ENCODE data around the gene SLC66A3.
A peak's percentile ranks its signal among the peaks of the same experiment; 100 is the strongest.

Gene SLC66A3

GRCh38 chr2:11140492-11140891 lies 14.8 kb upstream of the SLC66A3 start:
- no peak for ATAC-seq

DNA sequence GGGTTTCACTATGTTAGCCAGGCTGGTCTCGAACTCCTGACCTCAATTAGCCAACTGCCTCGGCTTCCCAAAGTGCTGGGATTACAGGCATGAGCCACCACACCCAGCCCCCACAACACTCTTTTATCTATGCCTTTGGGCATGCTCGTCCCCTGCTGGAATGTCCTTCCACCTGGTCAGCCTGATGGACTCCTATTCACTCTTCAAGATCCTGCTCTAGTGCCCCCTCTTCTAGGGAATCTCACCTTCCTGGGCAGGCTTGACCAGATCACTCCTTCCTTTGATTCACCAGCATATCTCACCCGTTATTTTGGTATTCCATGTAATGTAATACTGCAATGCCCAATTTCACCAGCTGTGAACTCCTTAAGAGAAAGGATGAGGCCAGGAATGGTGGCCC lies 13.9 kb upstream of the SLC66A3 start:
- ATAC-seq: no peak

GRCh38 chr2:11142330-11142729 lies 12.9 kb upstream of the SLC66A3 start:
- no peak for ATAC-seq

DNA sequence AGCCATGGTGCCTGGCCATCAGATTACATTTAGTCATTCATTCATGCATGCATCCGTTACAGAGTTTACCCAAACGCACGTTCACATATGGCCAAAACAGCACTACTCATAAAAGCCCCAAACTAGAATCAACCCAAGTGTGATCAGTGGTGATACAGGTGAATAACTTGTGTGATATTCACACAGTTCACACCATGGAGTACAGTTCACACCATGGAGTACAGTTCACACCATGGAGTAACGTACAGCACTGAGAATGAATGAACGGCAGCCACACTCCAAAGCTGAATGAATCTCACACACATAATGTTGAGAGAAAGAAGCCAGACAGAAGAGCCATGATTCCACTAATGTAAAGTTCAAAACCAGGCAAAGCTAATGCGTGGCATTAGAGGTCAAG lies 12.3 kb upstream of the SLC66A3 start:
- no peak for ATAC-seq

DNA sequence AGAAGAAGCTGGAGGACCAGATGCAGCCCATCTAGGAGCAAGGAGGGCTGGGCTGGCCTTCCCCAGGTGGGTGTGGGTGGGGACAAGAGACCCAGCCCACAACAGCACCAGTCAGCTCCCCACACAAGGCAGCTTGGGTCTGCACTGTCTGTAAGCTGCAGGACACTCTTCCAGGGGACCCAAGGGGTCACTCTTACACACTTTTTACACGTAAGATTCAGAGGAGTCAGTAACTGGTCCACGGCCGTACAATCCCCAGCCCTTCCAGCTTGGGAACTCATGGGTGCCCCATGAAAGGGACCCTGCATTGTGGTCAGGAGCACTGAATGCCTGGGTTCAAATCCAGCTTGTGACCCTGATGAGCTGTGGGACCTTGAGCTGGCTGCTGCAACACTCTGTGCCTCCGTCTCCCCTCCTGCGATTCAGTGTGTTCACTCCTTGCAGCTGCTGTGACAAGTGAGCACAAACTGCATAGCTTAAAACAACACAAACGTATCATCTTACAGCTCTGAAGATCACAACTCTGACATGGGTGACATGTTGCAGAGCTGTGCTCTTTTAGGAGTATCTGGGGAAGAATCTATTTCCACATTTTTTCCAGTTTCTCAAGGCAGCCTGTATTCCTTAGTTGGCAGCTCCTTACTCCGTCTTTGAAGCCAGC lies 11.1 kb upstream of the SLC66A3 start:
- no peak for ATAC-seq

GRCh38 chr2:11144738-11145079 lies 10.6 kb upstream of the SLC66A3 start:
- no peak for ATAC-seq

DNA sequence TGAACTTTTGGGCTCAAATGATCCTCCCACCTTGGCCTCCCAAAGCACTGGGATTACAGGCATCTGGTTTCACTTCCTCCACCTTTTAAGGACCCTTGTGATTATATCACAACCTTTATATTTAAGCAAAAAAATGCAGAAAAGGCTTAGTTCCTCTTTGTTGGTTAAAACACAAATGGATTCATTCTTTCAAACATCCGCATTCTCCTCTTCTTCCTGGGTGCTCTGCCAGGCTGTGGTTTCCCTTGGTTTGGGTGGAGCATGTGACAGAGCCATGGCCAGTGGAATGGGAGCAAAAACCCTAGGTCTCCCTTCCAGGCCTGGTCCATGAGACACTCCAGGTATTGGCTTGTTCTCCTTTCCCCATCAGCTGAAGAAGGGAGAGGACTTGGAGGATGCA lies 9.9 kb upstream of the SLC66A3 start:
- ATAC-seq: no peak

GRCh38 chr2:11146076-11146475 lies 9.2 kb upstream of the SLC66A3 start:
- no peak for ATAC-seq

DNA sequence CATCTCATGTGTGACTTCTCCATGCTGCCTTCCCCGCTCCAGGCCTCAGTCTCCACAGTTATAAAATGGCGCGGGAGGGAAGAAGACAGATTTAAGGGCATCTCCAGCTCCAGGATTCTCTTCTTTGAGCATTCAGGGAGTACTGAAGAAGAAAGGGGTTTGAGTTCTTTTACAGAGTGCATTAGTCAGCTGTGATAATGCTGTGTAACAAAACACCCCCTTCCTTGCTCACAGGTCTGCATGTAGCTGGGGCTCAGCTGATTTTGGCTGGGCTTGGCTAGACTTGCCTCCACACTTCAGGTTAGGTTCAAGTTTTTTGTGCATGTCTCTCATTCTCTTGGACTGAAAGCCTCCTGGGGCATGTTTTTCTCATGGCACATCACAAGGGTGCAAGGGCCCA lies 8.0 kb upstream of the SLC66A3 start:
- no peak for ATAC-seq

GRCh38 chr2:11152591-11152990 lies 2.7 kb upstream of the SLC66A3 start:
- ATAC-seq: no peak

GRCh38 chr2:11154016-11154922 lies 998 bp upstream of the SLC66A3 start:
- peak in 1 of 2 donors; percentile 0 for ATAC-seq

GRCh38 chr2:11154923-11155380 lies 315 bp upstream of the SLC66A3 start:
- peak; percentile 91 to 95 for ATAC-seq

GRCh38 chr2:11156396-11157075 lies 1.3 kb downstream of the SLC66A3 start:
- ATAC-seq: no peak

- ATAC-seq: no peak
Observed at GRCh38 chr2:11157296-11157695, 2.0 kb downstream of the SLC66A3 start.

DNA sequence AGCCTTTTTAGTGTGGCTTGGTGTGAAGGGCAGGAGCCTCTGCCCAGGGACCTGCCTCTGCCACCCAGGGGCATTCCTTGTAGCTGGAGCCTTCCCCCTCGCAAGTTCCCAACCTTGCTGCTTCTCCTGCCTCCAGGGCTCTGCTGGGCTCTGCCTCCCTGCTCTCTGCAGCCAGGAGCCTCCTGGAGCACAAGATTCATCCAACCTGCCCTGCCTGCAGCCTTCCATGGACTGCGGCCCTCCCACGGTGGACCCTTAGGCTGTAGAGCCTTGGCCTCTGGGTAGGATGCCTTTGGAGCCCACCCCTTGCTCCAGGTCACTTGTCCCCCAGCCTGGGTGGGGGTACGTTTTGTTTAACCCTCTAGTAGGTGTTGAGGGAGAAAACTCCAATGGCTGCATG lies 2.5 kb downstream of the SLC66A3 start:
- ATAC-seq: no peak

GRCh38 chr2:11158916-11159573 lies 3.8 kb downstream of the SLC66A3 start:
- ATAC-seq: no peak

- no peak for ATAC-seq
Observed at GRCh38 chr2:11159574-11160170, 4.4 kb downstream of the SLC66A3 start.

GRCh38 chr2:11160256-11160655 lies 5.0 kb downstream of the SLC66A3 start:
- no peak for ATAC-seq

DNA sequence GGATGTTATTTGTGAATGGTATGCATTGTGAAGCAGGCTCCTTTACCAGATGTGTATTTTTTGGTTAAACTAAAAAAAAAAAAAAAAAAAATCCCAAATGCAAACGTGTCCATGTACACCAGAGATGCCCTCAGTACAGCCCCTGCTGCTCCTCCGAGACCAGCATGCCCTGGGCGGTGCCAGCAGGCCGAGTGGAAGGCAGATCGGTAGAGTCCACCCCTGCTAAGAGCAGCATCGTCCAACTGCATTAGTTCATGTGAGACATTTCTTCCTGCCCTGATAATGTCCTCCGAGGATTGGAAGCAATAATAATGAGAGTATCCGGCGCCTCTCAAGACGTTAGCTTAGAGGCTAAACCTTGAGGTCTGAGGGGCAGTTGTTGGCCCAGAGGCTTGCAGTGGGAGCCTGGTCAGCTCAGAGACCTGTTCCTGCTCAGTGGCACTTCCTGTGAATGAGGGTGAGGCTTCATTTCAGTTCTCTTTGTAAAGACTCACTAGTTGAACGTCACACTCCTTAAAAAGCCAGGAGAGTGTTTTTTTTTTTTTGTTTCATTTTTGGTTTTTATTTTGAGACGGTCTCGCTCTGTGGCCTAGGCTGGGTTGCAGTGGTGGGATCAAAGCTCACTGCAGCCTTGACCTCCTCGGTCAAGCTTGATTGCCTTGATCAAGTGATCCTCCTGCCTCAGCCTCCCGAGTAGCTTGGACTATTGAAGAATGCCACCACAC lies 5.6 kb downstream of the SLC66A3 start:
- ATAC-seq: peak; percentile 76 to 84

DNA sequence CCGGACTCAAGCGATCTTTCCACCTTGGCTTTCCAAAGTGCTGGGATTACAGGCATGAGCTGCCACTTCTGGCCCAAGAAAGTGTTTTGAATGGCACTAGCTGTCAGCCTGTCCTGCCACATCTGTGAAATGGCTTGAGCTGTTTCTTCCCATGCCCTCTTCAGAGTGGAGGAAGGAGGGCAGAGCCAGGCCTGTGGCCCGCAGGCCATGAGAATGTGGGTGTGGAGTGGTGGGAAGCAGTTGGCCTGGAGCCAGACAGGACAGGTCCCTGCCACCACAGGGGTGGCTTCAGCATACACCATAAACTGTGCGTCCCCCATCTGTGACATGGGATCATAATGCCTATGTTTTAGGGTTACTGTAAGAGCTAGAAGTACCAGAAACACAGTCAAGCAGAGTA lies 6.5 kb downstream of the SLC66A3 start:
- no peak for ATAC-seq

- ATAC-seq: no peak
Observed at GRCh38 chr2:11163439-11164317, 8.4 kb downstream of the SLC66A3 start.

All from activated CD4-positive, CD25-positive, alpha-beta regulatory T cell treated with anti-CD3 and anti-CD28 coated beads, Interleukin-2, amount 50 U/mL, for 24 hours (primary cell).